Activated naive CD4-positive, alpha-beta T cell treated with anti-CD3 and anti-CD28 coated beads, Interleukin-2, amount 10 ng/mL, durations not matched to agents 7 days and 5 days (primary cell): ENCODE measurements around the gene JARID2.

Experiments used
- CTCF ChIA-PET: fragments of 350-600 bp; sonication (Branson Sonifier 250); formaldehyde crosslinking; loops from one replicate; lab custom pipeline; 2021; ENCODE audit warnings: antibody characterized with exemption; lab: Charles Lee
- DNase-seq: peaks from one replicate; pipeline ENCODE4 v3.0.0-alpha.2; 2020
- H3K27ac Mint-ChIP-seq: one replicate; pipeline ENCODE4 v1.8.0; 2021; ENCODE audit warnings: mild to moderate bottlenecking, moderate library complexity, mixed read lengths
- H3K27me3 Mint-ChIP-seq: one replicate; pipeline ENCODE4 v1.8.0; 2021; ENCODE audit warnings: mild to moderate bottlenecking, mixed read lengths
- H3K36me3 Mint-ChIP-seq: one replicate; pipeline ENCODE4 v1.8.0; 2021; ENCODE audit warnings: mixed read lengths
- H3K4me1 Mint-ChIP-seq: one replicate; pipeline ENCODE4 v1.8.0; 2021; ENCODE audit warnings: mixed read lengths
- H3K4me3 Mint-ChIP-seq: one replicate; pipeline ENCODE4 v1.8.0; 2021; ENCODE audit warnings: mild to moderate bottlenecking, moderate library complexity, mixed read lengths
- H3K9me3 Mint-ChIP-seq: one replicate; pipeline ENCODE4 v1.8.0; 2021; ENCODE audit warnings: mixed read lengths

The JARID2 gene

GRCh38 chr6:15265787-15266186 is 19.9 kb downstream of the JARID2 start:
- H3K4me1 Mint-ChIP-seq = peaks cover 80% of the 10 kb centered on the region
- peaks cover 17% of the 10 kb centered on the region for H3K36me3 Mint-ChIP-seq
- CTCF ChIA-PET = interaction anchor here (1.3 to 1.9 kb wide), 2 partner anchors 23 to 93 kb away, joined by 3 to 5 read pairs; no protein-coding TSS in a partner anchor
- no peak for DNase-seq
- no peaks in the 10 kb centered on the region for H3K9me3 Mint-ChIP-seq
- no peaks in the 10 kb centered on the region for H3K27me3 Mint-ChIP-seq
- H3K27ac Mint-ChIP-seq = no peak overlapping the region
- no peak overlapping the region for H3K4me3 Mint-ChIP-seq

GRCh38 chr6:15266423-15266996 is 20.6 kb downstream of the JARID2 start:
- Mint-ChIP-seq H3K4me3 (no peak overlapping the region), H3K4me1 (peaks cover 79% of the 10 kb centered on the region), H3K27me3 (no peaks in the 10 kb centered on the region), H3K9me3 (no peaks in the 10 kb centered on the region), H3K27ac (peak overlapping the region; percentile 64), H3K36me3 (peaks cover 12% of the 10 kb centered on the region)
- CTCF ChIA-PET = interaction anchor here (1.9 kb wide), 1 partner anchor 22 kb away, joined by 5 read pairs; no protein-coding TSS in a partner anchor
- DNase-seq = peak; percentile 33

GRCh38 chr6:15267221-15267620 is 21.4 kb downstream of the JARID2 start:
- Mint-ChIP-seq H3K36me3 (peaks cover 10% of the 10 kb centered on the region), H3K27ac (no peak overlapping the region), H3K4me1 (peaks cover 76% of the 10 kb centered on the region), H3K27me3 (no peaks in the 10 kb centered on the region), H3K9me3 (no peaks in the 10 kb centered on the region), H3K4me3 (no peak overlapping the region)
- CTCF ChIA-PET = no interaction called here
- no peak for DNase-seq

GRCh38 chr6:15268137-15268908 is 22.5 kb downstream of the JARID2 start:
- Mint-ChIP-seq H3K27ac (no peak overlapping the region), H3K27me3 (no peaks in the 10 kb centered on the region), H3K36me3 (peaks cover 6% of the 10 kb centered on the region), H3K4me3 (no peak overlapping the region), H3K4me1 (peaks cover 67% of the 10 kb centered on the region), H3K9me3 (no peaks in the 10 kb centered on the region)
- no peak for DNase-seq
- CTCF ChIA-PET = interaction anchor here (0.6 to 1.2 kb wide), 3 partner anchors 16 to 173 kb away, joined by 3 to 4 read pairs (median 3); no protein-coding TSS in a partner anchor

- CTCF ChIA-PET = interaction anchor here (0.6 to 1.2 kb wide), 4 partner anchors 16 to 749 kb away, joined by 3 to 4 read pairs (median 3); no protein-coding TSS in a partner anchor
- peaks cover 62% of the 10 kb centered on the region for H3K4me1 Mint-ChIP-seq
- no peak for DNase-seq
- no peaks in the 10 kb centered on the region for H3K27me3 Mint-ChIP-seq
- H3K27ac Mint-ChIP-seq = no peak overlapping the region
- H3K4me3 Mint-ChIP-seq = no peak overlapping the region
- peaks cover 5% of the 10 kb centered on the region for H3K36me3 Mint-ChIP-seq
- no peaks in the 10 kb centered on the region for H3K9me3 Mint-ChIP-seq
Measured at GRCh38 chr6:15269011-15269410, 23.1 kb downstream of the JARID2 start.

- no peak for DNase-seq
- peaks cover 10% of the 10 kb centered on the region for H3K36me3 Mint-ChIP-seq
- H3K27ac Mint-ChIP-seq = no peak overlapping the region
- H3K4me3 Mint-ChIP-seq = no peak overlapping the region
- H3K27me3 Mint-ChIP-seq = no peaks in the 10 kb centered on the region
- CTCF ChIA-PET = interaction anchor here (1.1 kb wide), 1 partner anchor 171 kb away, joined by 3 read pairs; no protein-coding TSS in a partner anchor
- H3K4me1 Mint-ChIP-seq = peaks cover 55% of the 10 kb centered on the region
- no peaks in the 10 kb centered on the region for H3K9me3 Mint-ChIP-seq
Measured at GRCh38 chr6:15269619-15270018, 23.8 kb downstream of the JARID2 start.

- DNase-seq = no peak
- Mint-ChIP-seq H3K36me3 (peaks cover 14% of the 10 kb centered on the region), H3K9me3 (no peaks in the 10 kb centered on the region), H3K27me3 (no peaks in the 10 kb centered on the region), H3K27ac (no peak overlapping the region), H3K4me3 (no peak overlapping the region), H3K4me1 (peaks cover 48% of the 10 kb centered on the region)
- CTCF ChIA-PET = interaction anchor here (1.1 kb wide), 1 partner anchor 170 kb away, joined by 3 read pairs; no protein-coding TSS in a partner anchor
Measured at GRCh38 chr6:15270402-15270801, 24.5 kb downstream of the JARID2 start.

- H3K36me3 Mint-ChIP-seq = peaks cover 17% of the 10 kb centered on the region
- no peak overlapping the region for H3K27ac Mint-ChIP-seq
- CTCF ChIA-PET = no interaction called here
- no peak overlapping the region for H3K4me3 Mint-ChIP-seq
- H3K9me3 Mint-ChIP-seq = no peaks in the 10 kb centered on the region
- H3K4me1 Mint-ChIP-seq = peaks cover 27% of the 10 kb centered on the region
- H3K27me3 Mint-ChIP-seq = no peaks in the 10 kb centered on the region
- no peak for DNase-seq
Measured at GRCh38 chr6:15272562-15272961, 26.7 kb downstream of the JARID2 start.

- Mint-ChIP-seq H3K4me1 (peaks cover 20% of the 10 kb centered on the region), H3K27me3 (no peaks in the 10 kb centered on the region), H3K9me3 (no peaks in the 10 kb centered on the region), H3K27ac (no peak overlapping the region), H3K4me3 (no peak overlapping the region), H3K36me3 (peaks cover 19% of the 10 kb centered on the region)
- DNase-seq = no peak
- CTCF ChIA-PET = interaction anchor here (0.9 kb wide), 1 partner anchor 14 kb away, joined by 3 read pairs; no protein-coding TSS in a partner anchor
Measured at GRCh38 chr6:15274692-15275387, 29.0 kb downstream of the JARID2 start.

GRCh38 chr6:15276036-15276985 is 30.4 kb downstream of the JARID2 start:
- no peak overlapping the region for H3K4me3 Mint-ChIP-seq
- peaks cover 19% of the 10 kb centered on the region for H3K36me3 Mint-ChIP-seq
- no peak overlapping the region for H3K27ac Mint-ChIP-seq
- CTCF ChIA-PET = interaction anchor here (0.7 kb wide), 1 partner anchor 214 kb away, joined by 3 read pairs; no protein-coding TSS in a partner anchor
- H3K27me3 Mint-ChIP-seq = no peaks in the 10 kb centered on the region
- peaks cover 25% of the 10 kb centered on the region for H3K4me1 Mint-ChIP-seq
- DNase-seq = no peak
- H3K9me3 Mint-ChIP-seq = no peaks in the 10 kb centered on the region

GRCh38 chr6:15279047-15279661 is 33.3 kb downstream of the JARID2 start:
- no peaks in the 10 kb centered on the region for H3K27me3 Mint-ChIP-seq
- peaks cover 40% of the 10 kb centered on the region for H3K4me1 Mint-ChIP-seq
- H3K27ac Mint-ChIP-seq = no peak overlapping the region
- no peak for DNase-seq
- no peak overlapping the region for H3K4me3 Mint-ChIP-seq
- CTCF ChIA-PET = interaction anchor here (1.9 kb wide), 1 partner anchor 9 kb away, joined by 7 read pairs; no protein-coding TSS in a partner anchor
- peaks cover 18% of the 10 kb centered on the region for H3K36me3 Mint-ChIP-seq
- no peaks in the 10 kb centered on the region for H3K9me3 Mint-ChIP-seq

GRCh38 chr6:15280028-15280427 is 34.2 kb downstream of the JARID2 start:
- no peak for DNase-seq
- Mint-ChIP-seq H3K36me3 (peaks cover 11% of the 10 kb centered on the region), H3K27me3 (no peaks in the 10 kb centered on the region), H3K27ac (no peak overlapping the region), H3K4me3 (no peak overlapping the region), H3K9me3 (no peaks in the 10 kb centered on the region), H3K4me1 (peaks cover 40% of the 10 kb centered on the region)
- CTCF ChIA-PET = no interaction called here

- CTCF ChIA-PET = no interaction called here
- H3K4me3 Mint-ChIP-seq = no peak overlapping the region
Measured at GRCh38 chr6:15280961-15281360, 35.1 kb downstream of the JARID2 start.

More at GRCh38 chr6:15280961-15281360, 35.1 kb downstream of the JARID2 start:
- Mint-ChIP-seq H3K9me3 (no peaks in the 10 kb centered on the region), H3K27me3 (no peaks in the 10 kb centered on the region), H3K36me3 (peaks cover 6% of the 10 kb centered on the region), H3K4me1 (peaks cover 44% of the 10 kb centered on the region), H3K27ac (peak overlapping the region; percentile 42)
- DNase-seq = no peak
